Right kidney (tissue), 9 donors: Measurements from ENCODE around the gene IRX4.
A peak's percentile ranks its signal among the peaks of the same experiment; 100 is the strongest.

Experiments
- DNase-seq: peaks from one replicate; pipeline ENCODE4 v3.0.0-alpha.2; 2016
- long read RNA-seq, 8 donors: transcript quantifications; one replicate each; lab custom pipeline, GENCODE V29; 2026

The IRX4 gene
- long read RNA-seq, donor 1, partial matches to known transcripts = 0 of 1 reads
- long read RNA-seq, donor 1, other reads (novel, unspliced or antisense) = 0 of 1 reads
- long read RNA-seq, donor 2 = 0 reads
- long read RNA-seq, donor 3, partial matches to known transcripts = 0 of 1 reads
- long read RNA-seq, donor 3, other reads (novel, unspliced or antisense) = 0 of 1 reads
- long read RNA-seq, donor 4 = 0 reads
- long read RNA-seq, donor 5 = 0 reads
- long read RNA-seq, donor 6 = 0 reads
- long read RNA-seq, donor 7 = 0 reads
- long read RNA-seq, donor 8 = 0 reads

DNA sequence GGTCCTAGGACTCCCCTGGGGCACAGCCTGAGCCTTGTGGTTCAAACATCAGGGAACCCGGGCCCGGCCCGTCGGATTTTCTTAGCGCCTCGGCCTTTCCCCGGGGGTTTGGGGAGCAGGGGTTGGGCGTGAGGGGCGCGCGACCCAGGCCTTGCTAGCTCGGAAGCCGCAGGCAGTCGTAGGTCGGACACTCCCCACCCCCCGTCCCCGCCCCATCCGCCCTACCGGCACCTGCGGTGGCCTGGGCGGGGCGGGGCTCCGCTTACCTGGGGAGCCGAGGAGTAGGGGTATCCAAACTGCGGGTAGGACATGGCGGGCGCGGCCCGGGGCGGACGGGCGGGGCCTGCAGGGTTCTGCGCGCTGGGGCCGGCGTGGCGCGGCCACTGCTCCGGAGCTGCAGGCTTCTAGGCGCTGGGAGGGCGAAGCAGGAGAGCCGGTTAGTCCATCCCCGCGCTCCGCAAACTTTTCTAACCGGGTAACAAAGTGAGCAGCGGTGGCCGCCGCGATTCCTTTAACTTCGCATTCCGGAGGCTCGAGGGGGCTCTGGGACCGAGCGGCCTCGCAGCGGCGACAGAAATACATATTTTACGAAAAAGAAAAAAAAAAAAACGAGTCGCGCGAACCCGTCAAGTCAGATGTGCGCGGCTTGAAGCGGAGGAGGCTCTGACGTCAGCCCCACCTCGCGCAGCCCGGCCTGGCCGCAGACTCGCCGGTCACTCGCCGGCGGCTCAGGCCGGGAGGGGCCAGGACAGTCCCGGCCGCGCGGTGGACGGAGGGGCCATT is at the start of gene IRX4:
TSS of gene IRX4 (minus strand) at position 589 of the 783 bp plus-strand sequence. CDS start at position 311, 278 bp downstream.
- peak; percentile 54 for DNase-seq

DNA sequence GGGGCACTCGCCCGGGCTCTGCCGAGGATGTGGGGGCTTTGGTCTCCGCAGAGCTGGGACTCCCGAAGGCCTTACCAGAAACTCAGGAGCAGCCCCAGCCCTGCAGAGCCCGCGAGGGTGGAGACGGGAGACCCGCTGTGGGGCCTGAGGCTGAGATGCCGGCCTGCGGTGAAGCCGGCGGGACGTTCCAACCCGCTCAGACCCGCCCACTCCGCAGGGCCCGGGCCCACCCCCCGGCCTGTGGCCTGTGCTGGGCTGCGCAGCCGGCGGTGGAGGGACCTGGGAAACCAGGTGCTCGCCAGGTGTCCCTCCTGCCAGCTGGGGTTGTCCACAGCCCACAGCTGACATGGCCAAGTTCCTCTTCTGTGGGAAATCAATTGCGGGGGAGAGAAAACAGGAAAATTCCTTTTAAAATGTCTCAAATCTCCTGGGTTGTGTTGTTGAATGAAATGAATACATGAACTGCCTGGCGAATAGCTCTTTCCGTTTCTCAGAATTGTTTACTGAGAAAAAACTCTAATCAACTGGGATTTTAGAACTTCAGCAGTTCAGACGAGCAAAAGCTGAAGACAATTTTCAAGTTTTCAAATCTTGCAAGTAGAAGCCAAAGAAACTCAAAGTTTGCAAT is 49.0 kb upstream of the IRX4 start:
- DNase-seq = no peak

GRCh38 chr5:1930880-1931603 is 48.3 kb upstream of the IRX4 start:
- peak; percentile 78 for DNase-seq

GRCh38 chr5:1930501-1930879 is 47.8 kb upstream of the IRX4 start:
- DNase-seq = no peak

DNA sequence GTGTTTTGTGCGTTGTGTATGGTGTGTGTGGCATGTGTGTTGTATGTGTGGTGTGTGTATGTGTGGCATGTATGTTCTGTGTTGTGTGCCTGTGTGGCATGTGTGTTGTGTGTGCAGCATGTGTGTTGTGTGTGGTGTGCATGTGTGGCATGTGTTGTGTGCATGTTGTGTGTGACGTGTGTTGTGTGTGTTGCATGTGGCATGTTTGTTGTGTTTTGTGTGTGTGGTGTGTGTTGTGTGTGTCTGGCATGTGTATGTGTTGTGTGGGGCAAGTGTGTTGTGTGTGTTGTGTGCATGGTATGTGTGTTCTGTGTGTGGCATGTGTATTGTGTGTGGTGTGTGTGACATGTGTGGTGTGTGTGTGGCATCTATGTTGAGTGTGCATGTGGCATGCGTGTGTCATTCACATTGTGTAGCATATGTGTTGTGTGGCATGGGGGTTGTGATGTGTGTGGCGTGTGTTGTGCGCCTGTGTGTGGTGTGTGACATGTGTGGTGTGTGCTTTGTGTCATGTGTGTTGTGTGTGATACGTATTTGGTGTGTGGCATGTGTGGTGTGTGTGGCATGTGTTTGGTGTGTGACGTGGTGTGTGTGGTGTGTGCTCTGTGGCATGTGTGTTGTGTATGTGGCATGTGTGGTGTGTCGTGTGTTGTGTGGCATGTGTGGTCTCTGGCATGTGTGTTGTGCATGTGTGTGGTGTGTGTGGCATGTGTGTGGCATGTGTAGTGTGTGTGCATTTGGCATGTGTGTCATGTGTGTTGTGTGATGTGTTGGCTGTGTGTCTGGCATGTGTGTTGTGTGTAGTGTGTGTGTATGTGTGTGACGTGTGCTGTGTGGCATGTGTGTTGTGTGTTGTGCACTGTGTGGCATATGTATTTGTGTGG is 46.6 kb upstream of the IRX4 start:
- DNase-seq = no peak

- DNase-seq = no peak
These were observed 44.0 kb upstream of the IRX4 start for GRCh38 chr5:1926471-1927341.

DNA sequence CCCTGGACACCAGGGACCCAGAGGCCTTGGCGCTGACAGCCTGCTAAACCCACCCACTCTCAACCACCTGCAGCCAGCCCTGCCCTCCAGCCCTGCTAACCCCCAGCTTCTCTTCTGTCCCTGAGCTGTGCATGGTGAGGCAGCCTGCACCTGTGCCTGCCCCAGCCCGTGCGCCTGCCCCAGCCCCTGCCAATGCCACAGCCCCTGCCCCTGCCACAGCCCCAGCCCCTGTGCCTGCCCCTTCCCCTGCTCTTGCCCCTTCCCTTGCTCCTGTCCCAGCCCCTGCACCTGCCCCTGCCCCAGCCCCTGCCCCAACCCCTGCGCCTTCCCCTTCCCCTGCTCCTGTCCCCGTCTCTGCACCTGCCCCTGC is 43.3 kb upstream of the IRX4 start:
- DNase-seq = no peak

- DNase-seq = no peak
These were observed 42.7 kb upstream of the IRX4 start for GRCh38 chr5:1925111-1926070.

DNA sequence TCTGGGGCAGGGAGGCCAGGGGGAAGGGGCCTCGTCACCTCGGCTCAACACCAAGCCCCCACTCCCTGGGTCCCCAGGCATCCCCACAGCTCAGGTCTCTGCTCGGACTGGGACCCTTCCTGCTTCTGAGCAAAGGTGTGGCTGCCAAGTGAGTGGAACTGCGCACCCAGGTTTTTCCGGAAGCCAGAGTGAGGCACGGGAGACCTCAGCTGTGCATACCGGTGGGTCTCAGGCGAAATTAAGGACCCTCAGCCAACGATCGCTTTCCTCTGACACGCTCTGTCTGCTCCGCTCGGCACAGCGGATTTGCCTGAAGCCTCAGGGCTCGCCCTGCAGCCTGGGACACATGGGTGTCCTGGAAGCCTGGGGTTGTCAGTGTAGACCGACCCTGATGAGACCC is 41.0 kb upstream of the IRX4 start:
- no peak for DNase-seq

DNA sequence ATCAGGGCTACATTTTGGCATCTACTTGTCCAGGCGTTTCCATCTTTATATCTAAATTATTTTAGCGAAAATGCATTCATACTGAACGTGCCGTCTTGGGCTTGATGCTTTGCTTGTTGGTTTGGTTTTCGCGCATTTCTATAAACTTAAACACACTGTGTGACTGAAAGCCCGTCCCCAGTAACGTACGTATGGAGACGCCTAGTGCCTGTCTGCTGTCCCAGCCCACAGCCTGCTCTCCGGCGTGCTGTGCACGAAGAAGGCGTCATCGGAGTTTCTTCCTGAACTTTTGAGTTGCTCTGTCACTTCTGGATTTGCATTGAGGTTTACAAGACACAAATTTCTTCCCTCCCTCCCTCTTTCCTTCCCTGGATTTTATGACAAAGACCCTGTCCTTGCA is 40.6 kb upstream of the IRX4 start:
- no peak for DNase-seq

DNA sequence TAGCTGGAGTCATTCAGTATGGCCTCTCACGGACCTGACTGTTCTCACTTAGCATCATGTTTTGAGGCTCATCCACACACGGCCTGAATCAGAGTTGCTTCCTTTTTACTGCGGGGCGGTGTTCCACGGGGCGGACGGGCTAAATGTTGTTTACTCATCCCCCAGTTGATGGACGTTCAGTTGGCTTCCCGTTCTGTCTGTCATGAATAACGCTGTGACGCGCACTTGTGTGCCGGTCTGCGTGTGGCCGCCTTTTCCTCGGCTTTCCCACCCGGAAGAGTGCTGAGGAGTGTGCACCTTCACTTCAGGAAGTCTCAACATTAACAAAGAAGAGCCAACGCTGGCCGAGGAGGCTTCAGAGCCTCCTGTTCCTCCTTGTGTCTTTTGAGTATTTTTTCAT is 39.0 kb upstream of the IRX4 start:
- DNase-seq = no peak

DNA sequence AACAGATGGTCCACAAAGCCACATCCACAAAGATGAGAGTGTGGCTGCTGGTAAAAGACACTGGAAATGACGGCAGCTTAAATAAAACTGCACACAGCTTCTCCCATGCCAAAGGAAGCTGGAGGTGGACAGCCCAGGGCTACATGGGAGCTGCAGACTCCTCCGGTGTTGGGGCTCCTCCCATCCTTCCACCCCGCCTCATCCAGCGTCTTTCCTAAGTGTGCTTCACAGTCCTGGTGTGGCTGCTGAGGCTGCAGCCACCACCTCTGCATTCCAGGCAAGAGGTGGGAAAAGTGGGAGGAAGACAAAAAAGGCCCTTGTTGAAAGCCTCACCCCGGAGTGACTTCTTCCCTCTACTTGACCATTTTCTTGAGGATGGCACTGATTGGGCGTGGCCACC is 37.0 kb upstream of the IRX4 start:
- no peak for DNase-seq

DNA sequence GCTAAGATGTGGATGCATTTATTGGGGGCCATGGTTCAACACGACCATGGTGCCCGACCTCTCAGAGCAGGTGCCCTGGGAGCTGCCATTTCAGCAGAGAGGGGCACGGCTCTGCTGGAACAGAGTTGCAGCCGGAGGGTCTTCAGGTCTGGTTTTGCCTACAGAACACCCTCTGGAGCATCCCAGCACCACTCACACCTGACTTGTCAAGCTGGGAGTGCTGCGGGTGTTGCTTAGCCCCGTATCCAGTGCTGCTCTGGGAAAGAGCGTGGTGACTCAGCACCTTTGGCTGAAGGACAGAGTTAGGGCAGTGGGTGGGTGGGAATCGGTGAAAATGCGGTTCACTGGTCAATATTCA is 36.5 kb upstream of the IRX4 start:
- DNase-seq = no peak

- no peak for DNase-seq
These were observed 35.9 kb upstream of the IRX4 start for GRCh38 chr5:1918488-1919208.

- no peak for DNase-seq
These were observed 35.2 kb upstream of the IRX4 start for GRCh38 chr5:1917830-1918487.

DNA sequence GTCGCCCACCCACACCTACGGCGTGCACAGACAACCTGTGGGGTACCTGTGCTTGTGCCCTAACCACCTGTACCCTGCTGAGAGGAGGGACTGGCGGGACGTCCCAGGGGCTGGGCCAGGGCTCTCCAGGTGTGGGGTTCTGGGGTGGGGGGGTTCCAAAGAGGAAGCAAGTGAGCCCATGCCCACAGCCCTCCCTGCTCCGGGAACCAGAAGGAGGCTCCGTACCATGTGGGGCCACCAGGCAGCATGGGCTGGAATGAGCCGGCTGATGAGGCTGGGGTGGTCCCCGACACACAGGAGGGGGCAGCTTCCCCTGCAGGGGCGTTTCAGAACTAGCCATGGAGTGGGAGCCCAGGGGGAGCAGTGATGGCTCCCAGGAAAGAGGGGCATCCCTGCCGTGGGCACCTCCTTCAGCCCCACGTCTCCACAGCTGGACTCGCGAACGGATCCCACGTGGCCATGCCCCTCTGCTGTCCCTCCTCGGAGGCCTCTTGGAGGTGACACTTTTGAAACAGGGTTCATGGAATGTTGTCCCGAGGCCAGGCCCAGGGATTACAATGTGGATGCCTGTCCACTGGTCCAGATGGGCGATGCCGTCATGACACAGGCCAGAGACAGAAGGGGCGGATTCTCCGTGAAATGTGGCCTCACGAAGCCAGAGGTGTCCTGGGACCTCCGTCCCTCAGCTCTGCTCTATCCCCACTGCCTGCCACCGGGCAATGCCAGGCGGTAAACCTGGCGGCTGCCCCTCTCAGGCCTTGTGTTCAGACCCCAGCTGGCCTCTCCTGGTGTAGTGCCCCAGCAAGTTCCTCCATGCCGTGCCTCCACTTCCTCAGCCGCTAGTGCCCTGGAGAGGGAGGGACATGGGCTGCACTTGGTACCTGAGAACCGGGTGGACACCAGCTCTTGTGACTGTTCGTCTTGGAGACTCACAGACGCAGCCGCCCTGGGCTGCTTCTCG is 33.6 kb upstream of the IRX4 start:
- no peak for DNase-seq

DNA sequence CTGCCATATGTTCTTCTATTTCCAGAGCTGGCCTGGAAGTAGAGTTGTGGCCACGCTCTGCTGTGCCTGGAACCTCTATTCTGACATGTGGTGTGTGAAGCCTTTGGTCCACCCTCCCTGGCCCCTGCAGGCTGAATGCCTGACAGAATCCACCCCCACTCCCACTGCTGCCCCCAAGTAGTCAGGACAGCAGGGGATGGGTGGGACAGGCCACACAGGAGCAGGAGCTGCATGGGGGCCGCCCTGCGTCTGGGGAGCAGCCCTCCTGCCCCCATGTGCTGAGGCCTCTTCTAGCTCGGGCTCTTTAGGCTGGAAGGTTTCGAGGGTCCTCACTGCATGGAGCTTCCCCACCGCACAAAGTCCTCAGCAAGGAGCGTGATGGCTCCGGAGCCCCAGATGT is 32.6 kb upstream of the IRX4 start:
- no peak for DNase-seq
